DOHH2 (cell line): ENCODE data around the gene KRTAP10-5.

ENCODE experiments used
- H3F3A ChIP-seq: fragments of 200-600 bp; sonication (generic), shearing (Covaris generic); 2 replicates; pipeline ENCODE4 v1.6.0; 2016; ENCODE audit warnings: antibody characterized with exemption, mild to moderate bottlenecking; ENCODE audit not compliant: control insufficient read depth, insufficient read depth
- H3K27ac ChIP-seq: fragments of 200-600 bp; sonication (generic); 2 replicates; pipeline ENCODE4 v1.5.1; 2014; ENCODE audit warnings: low read depth, mild to moderate bottlenecking, low read length, moderate library complexity
- H3K27me3 ChIP-seq: fragments of 200-600 bp; sonication (generic); 2 replicates; pipeline ENCODE4 v1.6.1; 2014; ENCODE audit warnings: mild to moderate bottlenecking, low read length, mixed read lengths; ENCODE audit not compliant: control insufficient read depth
- H3K36me3 ChIP-seq: fragments of 200-600 bp; sonication (generic); 2 replicates; pipeline ENCODE4 v1.6.1; 2014; ENCODE audit warnings: mild to moderate bottlenecking, low read length, moderate library complexity, mixed read lengths; ENCODE audit not compliant: control insufficient read depth
- H3K4me1 ChIP-seq: fragments of 200-600 bp; sonication (generic); 2 replicates; pipeline ENCODE4 v1.6.1; 2014; ENCODE audit warnings: mild to moderate bottlenecking, low read length, mixed read lengths; ENCODE audit not compliant: control insufficient read depth
- H3K4me2 ChIP-seq: fragments of 200-600 bp; sonication (generic); 2 replicates; pipeline ENCODE4 v1.6.0; 2014; ENCODE audit warnings: mild to moderate bottlenecking, low read length, moderate library complexity
- H3K4me3 ChIP-seq: fragments of 200-600 bp; sonication (generic); 2 replicates; pipeline ENCODE4 v1.5.1; 2014; ENCODE audit warnings: mild to moderate bottlenecking, low read length, mixed read lengths
- H3K79me2 ChIP-seq: fragments of 200-600 bp; sonication (generic); 2 replicates; pipeline ENCODE4 v1.6.1; 2014; ENCODE audit warnings: mild to moderate bottlenecking, low read length, mixed read lengths; ENCODE audit not compliant: control insufficient read depth
- H3K9me2 ChIP-seq: fragments of 200-600 bp; sonication (generic); replicated peaks from 2 replicates; pipeline ENCODE4 v1.6.1; 2014; ENCODE audit warnings: mild to moderate bottlenecking, low read length, mixed read lengths; ENCODE audit not compliant: control insufficient read depth
- H3K9me3 ChIP-seq: fragments of 200-600 bp; sonication (generic); 2 replicates; pipeline ENCODE4 v1.6.1; 2014; ENCODE audit warnings: antibody characterized with exemption, low read length, mixed read lengths; ENCODE audit not compliant: control insufficient read depth, insufficient read depth
- H4K20me1 ChIP-seq: fragments of 200-600 bp; sonication (generic); 2 replicates; pipeline ENCODE4 v1.6.0; 2014; ENCODE audit warnings: low read depth, mild to moderate bottlenecking, antibody characterized with exemption, low read length, moderate library complexity; ENCODE audit not compliant: control insufficient read depth, insufficient read depth
- CTCF ChIP-seq: fragments of 200-600 bp; sonication (generic); IDR thresholded peaks from one replicate; pipeline ENCODE4 v1.5.1; 2014; ENCODE audit warnings: antibody characterized with exemption, mild to moderate bottlenecking, low read depth, low read length; ENCODE audit not compliant: poor library complexity, severe bottlenecking
- EZH2phosphoT487 ChIP-seq: fragments of 200-600 bp; sonication (generic); IDR thresholded peaks from 2 replicates; pipeline ENCODE4 v1.6.1; 2017; ENCODE audit warnings: borderline replicate concordance, mild to moderate bottlenecking, antibody characterized with exemption, low read length, moderate library complexity, mixed read lengths

KRTAP10-5 gene

DNA sequence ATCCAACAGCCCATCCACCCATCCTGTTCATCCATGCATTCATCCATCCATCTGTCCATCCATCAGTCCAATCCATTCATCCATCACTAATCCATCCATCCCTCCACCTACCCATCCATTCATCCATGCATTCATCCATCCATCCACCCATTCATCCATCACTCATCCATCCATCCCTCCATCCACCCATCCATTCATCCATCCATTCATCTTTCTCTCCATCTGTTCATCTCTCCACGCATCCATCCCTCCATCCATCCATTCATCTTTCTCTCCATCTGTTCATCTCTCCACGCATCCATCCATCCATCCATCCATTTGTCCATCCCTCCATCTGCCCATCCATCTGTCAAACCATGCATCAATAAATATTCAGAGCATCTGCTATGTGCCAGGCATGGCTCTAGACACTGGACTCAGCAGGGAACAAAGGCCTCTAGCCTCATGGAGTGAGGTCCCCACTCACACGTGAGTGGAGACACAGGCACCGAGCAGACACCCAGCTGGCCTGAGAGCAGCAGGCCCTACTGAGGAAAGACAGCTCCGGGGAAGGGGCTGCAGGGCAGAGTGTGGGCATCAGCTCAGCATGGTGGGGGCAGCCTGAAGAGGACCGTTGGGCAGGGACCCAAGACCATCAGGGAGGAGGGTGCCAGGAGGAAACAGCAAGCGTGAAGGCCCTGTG, 50.0 kb downstream of the KRTAP10-5 start:
- Histone ChIP-seq H3K27me3 (no peaks in the 10 kb centered on the region), H4K20me1 (no peaks in the 10 kb centered on the region), H3K4me1 (no peaks in the 10 kb centered on the region), H3K9me3 (no peaks in the 10 kb centered on the region), H3K79me2 (no peaks in the 10 kb centered on the region), H3F3A (no peaks in the 10 kb centered on the region), H3K27ac (no peak overlapping the region), H3K9me2 (no peaks in the 10 kb centered on the region), H3K36me3 (no peaks in the 10 kb centered on the region), H3K4me2 (no peak overlapping the region), H3K4me3 (no peak overlapping the region)
- TF ChIP-seq EZH2phosphoT487: no peak
- TF ChIP-seq CTCF: no peak

GRCh38 chr21:44529503-44530125, 50.8 kb downstream of the KRTAP10-5 start:
- no peaks in the 10 kb centered on the region for H3F3A ChIP-seq
- H3K27ac ChIP-seq: no peak overlapping the region
- TF ChIP-seq CTCF: no peak
- no peak for TF ChIP-seq EZH2phosphoT487
- no peak overlapping the region for H3K4me3 ChIP-seq
- H3K27me3 ChIP-seq: no peaks in the 10 kb centered on the region
- H3K79me2 ChIP-seq: no peaks in the 10 kb centered on the region
- H3K9me2 ChIP-seq: no peaks in the 10 kb centered on the region
- peaks cover 4% of the 10 kb centered on the region; the same call in 1 of the 2 replicates for H3K9me3 ChIP-seq
- H3K4me1 ChIP-seq: no peaks in the 10 kb centered on the region
- H3K36me3 ChIP-seq: no peaks in the 10 kb centered on the region
- no peaks in the 10 kb centered on the region for H4K20me1 ChIP-seq
- no peak overlapping the region for H3K4me2 ChIP-seq
